Measurements from ENCODE around the gene EXD3. TPM values are rescaled to one million over a fixed set of nuclear protein-coding genes. Genes with fewer than 3 reads are reported as not detected.

EXD3 gene
- total and polyA plus RNA-seq, 9 of the 15 experiments (the other 6 are each of a cell fraction or from before 2014, with no cell fraction given) = 0.29 to 12.5 (median 3.9) TPM

GRCh38 chr9:137270929-137271695 is 151.8 kb downstream of the EXD3 start:
- H3K4me3 ChIP-seq = no peak overlapping the region
- CTCF ChIA-PET (ENCODE audit: low intra/inter-chr PET ratio) = no interaction called here
- 92% methylated on average over 28 of the region's 32 CpGs for WGBS (ENCODE audit: insufficient coverage, low coverage, missing lambda C conversion rate)
- ATAC-seq (no peak), DNase-seq (ENCODE audit: extremely low read depth in 1 of 4, low spot score in 3 of 4) (no peak), FAIRE-seq (no peak)
- H3K36me3 ChIP-seq (ENCODE audit: control insufficient read depth, insufficient read depth, low read length) = peaks cover 65% of the 10 kb centered on the region
- TF ChIP-seq POLR2G (IDR thresholded peaks at IDR 0.05; ENCODE audit: low read depth, low read length) = peak; percentile 56; the same call in 1 of the 2 replicates
- no peak for TF ChIP-seq ZNF436 (CRISPR knock-in tag; IDR thresholded peaks at IDR 0.05)
- peaks cover 26 to 81% of the 10 kb centered on the region in 2 experiments for H3K4me1 ChIP-seq (replicated peaks in 1 of 2; ENCODE audit: control insufficient read depth in 2 of 2, insufficient read depth in 2 of 2, low read length in 2 of 2)
- no peaks in the 10 kb centered on the region for H3K9me3 ChIP-seq (replicated peaks; ENCODE audit: control insufficient read depth, insufficient read depth, low read depth, low read length)
- H3K79me2 ChIP-seq (ENCODE audit: control insufficient read depth, insufficient read depth, low read length) = peaks cover 10% of the 10 kb centered on the region; the same call in 2 of the 3 replicates
- peak overlapping the region in 1 of 2 experiments; percentile 61; a peak in 1 of 4 replicates for H3K9ac ChIP-seq (ENCODE audit: insufficient read depth in 1 of 2, low read depth in 2 of 2, low read length in 2 of 2)
- no peak overlapping the region for H2AFZ ChIP-seq (ENCODE audit: low read depth, low read length)
- no peak overlapping the region for H3K4me2 ChIP-seq (ENCODE audit: insufficient read depth, low read length)
- POLR2A ChIA-PET = interaction anchor here (0.6 kb wide), 1 partner anchor 11 kb away, joined by 3 read pairs; no protein-coding TSS in a partner anchor
- in situ Hi-C loops (cut with MboI) (no loop called here), intact Hi-C loops (cut with micrococcal nuclease) (no loop called here)
- H3K27me3 ChIP-seq (ENCODE audit: control insufficient read depth in 2 of 2, insufficient read depth in 2 of 2, low read length in 2 of 2) = no peaks in the 10 kb centered on the region
- no peak overlapping the region for H3K27ac ChIP-seq (ENCODE audit: extremely low read depth, low read depth, low read length)
- H3K9me1 ChIP-seq (ENCODE audit: control insufficient read depth, insufficient read depth, low read length) = no peaks in the 10 kb centered on the region
- H4K20me1 ChIP-seq (replicated peaks; ENCODE audit: control insufficient read depth, insufficient read depth, low read length) = no peaks in the 10 kb centered on the region
- no TSS peak for BruUV-seq (replicated peaks)

GRCh38 chr9:137269231-137269772 is 153.7 kb downstream of the EXD3 start:
- Histone ChIP-seq H3K4me2 (ENCODE audit: insufficient read depth, low read length) (peak overlapping the region; percentile 62), H3K36me3 (ENCODE audit: control insufficient read depth, insufficient read depth, low read length) (peaks cover 81% of the 10 kb centered on the region), H2AFZ (ENCODE audit: low read depth, low read length) (0 out of 2 replicates have a peak overlapping the region, but pooled peaks have one; percentile 70), H3K9me3 (replicated peaks; ENCODE audit: control insufficient read depth, insufficient read depth, low read depth, low read length) (no peaks in the 10 kb centered on the region), H3K4me1 (replicated peaks in 1 of 2; ENCODE audit: control insufficient read depth in 2 of 2, insufficient read depth in 2 of 2, low read length in 2 of 2) (peaks cover 20 to 72% of the 10 kb centered on the region in 2 experiments), H3K4me3 (no peak overlapping the region), H4K20me1 (replicated peaks; ENCODE audit: control insufficient read depth, insufficient read depth, low read length) (no peaks in the 10 kb centered on the region), H3K9ac (ENCODE audit: insufficient read depth in 1 of 2, low read depth in 2 of 2, low read length in 2 of 2) (peak overlapping the region; percentile 54 to 85), H3K9me1 (ENCODE audit: control insufficient read depth, insufficient read depth, low read length) (no peaks in the 10 kb centered on the region), H3K27ac (ENCODE audit: extremely low read depth, low read depth, low read length) (peak overlapping the region; percentile 71), H3K79me2 (ENCODE audit: control insufficient read depth, insufficient read depth, low read length) (peaks cover 10% of the 10 kb centered on the region; the same call in 2 of the 3 replicates), H3K27me3 (ENCODE audit: control insufficient read depth in 2 of 2, insufficient read depth in 2 of 2, low read length in 2 of 2) (no peaks in the 10 kb centered on the region)
- ChIA-PET CTCF (ENCODE audit: low intra/inter-chr PET ratio) (no interaction called here), POLR2A (interaction anchor here (0.9 to 4.2 kb wide), 2 partner anchors 8 to 28 kb away, joined by 3 to 23 read pairs; partner anchors contain the start of genes TOR4A and TUBB4B)
- no TSS peak for BruUV-seq (replicated peaks)
- ATAC-seq (no peak), DNase-seq (ENCODE audit: extremely low read depth in 1 of 4, low spot score in 3 of 4) (no peak), FAIRE-seq (peak; percentile 61)
- 64% methylated on average over 16 of the region's 17 CpGs for WGBS (ENCODE audit: insufficient coverage, low coverage, missing lambda C conversion rate)
- intact Hi-C loops (cut with micrococcal nuclease) = no loop called here
- in situ Hi-C loops (cut with MboI) = no loop called here
- TF ChIP-seq RBFOX2 (IDR thresholded peaks at IDR 0.05; ENCODE audit: low read depth, low read length) = 0 out of 2 replicates have a peak, but pooled peaks have one; percentile 24
- no peak for TF ChIP-seq ARID2 (IDR thresholded peaks at IDR 0.05)
- no peak for TF ChIP-seq ZNF165 (CRISPR knock-in tag; IDR thresholded peaks at IDR 0.05; ENCODE audit: borderline replicate concordance)
- no peak for TF ChIP-seq CHD2 (IDR thresholded peaks at IDR 0.05; ENCODE audit: low read depth, low read length)
- TF ChIP-seq, protein P1, sequence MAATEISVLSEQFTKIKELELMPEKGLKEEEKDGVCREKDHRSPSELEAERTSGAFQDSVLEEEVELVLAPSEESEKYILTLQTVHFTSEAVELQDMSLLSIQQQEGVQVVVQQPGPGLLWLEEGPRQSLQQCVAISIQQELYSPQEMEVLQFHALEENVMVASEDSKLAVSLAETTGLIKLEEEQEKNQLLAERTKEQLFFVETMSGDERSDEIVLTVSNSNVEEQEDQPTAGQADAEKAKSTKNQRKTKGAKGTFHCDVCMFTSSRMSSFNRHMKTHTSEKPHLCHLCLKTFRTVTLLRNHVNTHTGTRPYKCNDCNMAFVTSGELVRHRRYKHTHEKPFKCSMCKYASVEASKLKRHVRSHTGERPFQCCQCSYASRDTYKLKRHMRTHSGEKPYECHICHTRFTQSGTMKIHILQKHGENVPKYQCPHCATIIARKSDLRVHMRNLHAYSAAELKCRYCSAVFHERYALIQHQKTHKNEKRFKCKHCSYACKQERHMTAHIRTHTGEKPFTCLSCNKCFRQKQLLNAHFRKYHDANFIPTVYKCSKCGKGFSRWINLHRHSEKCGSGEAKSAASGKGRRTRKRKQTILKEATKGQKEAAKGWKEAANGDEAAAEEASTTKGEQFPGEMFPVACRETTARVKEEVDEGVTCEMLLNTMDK (IDR thresholded peaks at IDR 0.05; ENCODE audit: borderline replicate concordance, insufficient read depth, low read depth, low read length, poor library complexity, severe bottlenecking) = no peak
- TF ChIP-seq RAD51 (IDR thresholded peaks at IDR 0.05; ENCODE audit: borderline replicate concordance, low read depth) = peak; percentile 26; the same call in 1 of the 2 replicates
- TF ChIP-seq, protein P2, sequence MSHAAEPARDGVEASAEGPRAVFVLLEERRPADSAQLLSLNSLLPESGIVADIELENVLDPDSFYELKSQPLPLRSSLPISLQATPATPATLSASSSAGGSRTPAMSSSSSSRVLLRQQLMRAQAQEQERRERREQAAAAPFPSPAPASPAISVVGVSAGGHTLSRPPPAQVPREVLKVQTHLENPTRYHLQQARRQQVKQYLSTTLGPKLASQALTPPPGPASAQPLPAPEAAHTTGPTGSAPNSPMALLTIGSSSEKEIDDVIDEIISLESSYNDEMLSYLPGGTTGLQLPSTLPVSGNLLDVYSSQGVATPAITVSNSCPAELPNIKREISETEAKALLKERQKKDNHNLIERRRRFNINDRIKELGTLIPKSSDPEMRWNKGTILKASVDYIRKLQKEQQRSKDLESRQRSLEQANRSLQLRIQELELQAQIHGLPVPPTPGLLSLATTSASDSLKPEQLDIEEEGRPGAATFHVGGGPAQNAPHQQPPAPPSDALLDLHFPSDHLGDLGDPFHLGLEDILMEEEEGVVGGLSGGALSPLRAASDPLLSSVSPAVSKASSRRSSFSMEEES (CRISPR knock-in tag; IDR thresholded peaks at IDR 0.05) = peak; percentile 83
